HUES6 (cell line): ENCODE measurements around the gene SIPA1L2.
"Not testable (repeated sequence)": the region's sequence is repeated elsewhere in the genome, so short reads cannot be mapped to it uniquely, and the experiment has no call there.

Source experiments
- H3K27ac ChIP-seq: 2 replicates; pipeline ENCODE4 v1.7.0; 2013; ENCODE audit warnings: low read depth, mild to moderate bottlenecking, low read length, inconsistent platforms
- H3K27me3 ChIP-seq: 2 replicates; pipeline ENCODE4 v1.6.1; 2013; ENCODE audit warnings: low read length; ENCODE audit not compliant: control insufficient read depth, insufficient read depth
- H3K36me3 ChIP-seq: 2 replicates; pipeline ENCODE4 v1.6.1; 2013; ENCODE audit warnings: low read length; ENCODE audit not compliant: control insufficient read depth, insufficient read depth
- H3K4me1 ChIP-seq: 2 replicates; pipeline ENCODE4 v1.6.1; 2013; ENCODE audit warnings: low read length; ENCODE audit not compliant: control insufficient read depth, insufficient read depth
- H3K4me3 ChIP-seq: 2 replicates; pipeline ENCODE4 v1.5.1; 2013; ENCODE audit warnings: low read depth, low read length
- H3K9ac ChIP-seq: one replicate; pipeline ENCODE4 v1.6.1; 2013; ENCODE audit warnings: mild to moderate bottlenecking, low read length
- H3K9me3 ChIP-seq: 2 replicates; pipeline ENCODE4 v1.6.1; 2013; ENCODE audit warnings: low read depth, low read length; ENCODE audit not compliant: control insufficient read depth, insufficient read depth

The SIPA1L2 gene

GRCh38 chr1:232613752-232614381, 16.1 kb downstream of the SIPA1L2 start:
- Histone ChIP-seq H3K4me1 (peaks cover 38% of the 10 kb centered on the region), H3K9me3 (no peaks in the 10 kb centered on the region), H3K27ac (no peak overlapping the region), H3K4me3 (no peak overlapping the region), H3K27me3 (no peaks in the 10 kb centered on the region), H3K36me3 (no peaks in the 10 kb centered on the region), H3K9ac (no peak overlapping the region)

GRCh38 chr1:232612836-232613235, 17.1 kb downstream of the SIPA1L2 start:
- not testable (repeated sequence) for H3K27ac ChIP-seq, H3K27me3 ChIP-seq, H3K36me3 ChIP-seq, H3K9ac ChIP-seq, H3K4me3 ChIP-seq, H3K9me3 ChIP-seq
- H3K4me1 ChIP-seq = peaks cover 33% of the 10 kb centered on the region

GRCh38 chr1:232611834-232612233, 18.1 kb downstream of the SIPA1L2 start:
- peaks cover 3% of the 10 kb centered on the region; the same call in 1 of the 2 replicates for H3K36me3 ChIP-seq
- H3K9me3 ChIP-seq = no peaks in the 10 kb centered on the region
- no peak overlapping the region for H3K27ac ChIP-seq
- no peak overlapping the region for H3K4me3 ChIP-seq
- H3K27me3 ChIP-seq = no peaks in the 10 kb centered on the region
- no peak overlapping the region for H3K9ac ChIP-seq
- peaks cover 28% of the 10 kb centered on the region for H3K4me1 ChIP-seq

- not testable (repeated sequence) for H3K27ac ChIP-seq, H3K4me3 ChIP-seq, H3K9me3 ChIP-seq, H3K36me3 ChIP-seq, H3K9ac ChIP-seq, H3K27me3 ChIP-seq
- H3K4me1 ChIP-seq = peaks cover 22% of the 10 kb centered on the region
Observed at GRCh38 chr1:232610902-232611745, 18.8 kb downstream of the SIPA1L2 start.

GRCh38 chr1:232610192-232610901, 19.6 kb downstream of the SIPA1L2 start:
- no peak overlapping the region for H3K4me3 ChIP-seq
- no peak overlapping the region for H3K27ac ChIP-seq
- peaks cover 3% of the 10 kb centered on the region; the same call in 1 of the 2 replicates for H3K36me3 ChIP-seq
- H3K9me3 ChIP-seq = no peaks in the 10 kb centered on the region
- H3K27me3 ChIP-seq = no peaks in the 10 kb centered on the region
- peaks cover 14% of the 10 kb centered on the region for H3K4me1 ChIP-seq
- no peak overlapping the region for H3K9ac ChIP-seq

- Histone ChIP-seq H3K4me3 (no peak overlapping the region), H3K4me1 (no peaks in the 10 kb centered on the region), H3K9me3 (no peaks in the 10 kb centered on the region), H3K27me3 (no peaks in the 10 kb centered on the region), H3K9ac (no peak overlapping the region), H3K27ac (no peak overlapping the region), H3K36me3 (peaks cover 9% of the 10 kb centered on the region; the same call in 1 of the 2 replicates)
Observed at GRCh38 chr1:232608427-232608826, 21.5 kb downstream of the SIPA1L2 start.

- Histone ChIP-seq H3K4me1 (peaks cover 16% of the 10 kb centered on the region; the same call in 1 of the 2 replicates), H3K27me3 (no peaks in the 10 kb centered on the region), H3K36me3 (peaks cover 6% of the 10 kb centered on the region; the same call in 1 of the 2 replicates), H3K4me3 (no peak overlapping the region), H3K9ac (no peak overlapping the region), H3K9me3 (no peaks in the 10 kb centered on the region), H3K27ac (no peak overlapping the region)
Observed at GRCh38 chr1:232602622-232603021, 27.3 kb downstream of the SIPA1L2 start.

- H3K27me3 ChIP-seq = no peaks in the 10 kb centered on the region
- H3K4me1 ChIP-seq = peaks cover 26% of the 10 kb centered on the region; the same call in 1 of the 2 replicates
- H3K27ac ChIP-seq = no peak overlapping the region
- H3K36me3 ChIP-seq = peaks cover 6% of the 10 kb centered on the region; the same call in 1 of the 2 replicates
- no peaks in the 10 kb centered on the region for H3K9me3 ChIP-seq
- no peak overlapping the region for H3K9ac ChIP-seq
- no peak overlapping the region for H3K4me3 ChIP-seq
Observed at GRCh38 chr1:232600424-232601258, 29.3 kb downstream of the SIPA1L2 start.

- no peak overlapping the region for H3K27ac ChIP-seq
- H3K9ac ChIP-seq = no peak overlapping the region
- no peaks in the 10 kb centered on the region for H3K27me3 ChIP-seq
- peaks cover 3% of the 10 kb centered on the region; the same call in 1 of the 2 replicates for H3K36me3 ChIP-seq
- H3K9me3 ChIP-seq = no peaks in the 10 kb centered on the region
- H3K4me1 ChIP-seq = peaks cover 37% of the 10 kb centered on the region; the same call in 1 of the 2 replicates
- H3K4me3 ChIP-seq = no peak overlapping the region
Observed at GRCh38 chr1:232599178-232600041, 30.5 kb downstream of the SIPA1L2 start.

GRCh38 chr1:232598837-232599177, 31.1 kb downstream of the SIPA1L2 start:
- no peak overlapping the region for H3K9ac ChIP-seq

More at GRCh38 chr1:232598837-232599177, 31.1 kb downstream of the SIPA1L2 start:
- Histone ChIP-seq H3K4me3 (no peak overlapping the region), H3K27me3 (no peaks in the 10 kb centered on the region), H3K9me3 (no peaks in the 10 kb centered on the region), H3K4me1 (peaks cover 43% of the 10 kb centered on the region), H3K36me3 (no peaks in the 10 kb centered on the region), H3K27ac (no peak overlapping the region)
